PC-3 (cell line): ENCODE results near the gene EFCAB6. TPM values are rescaled to one million over a fixed set of nuclear protein-coding genes. Genes with fewer than 3 reads are reported as not detected.

Experiments
- ATAC-seq: fragments of 200-7000 bp; cut with Tn5 transposase; 2 replicates; pipeline ENCODE4 v1.9.1; 2020; ENCODE audit warnings: mild to moderate bottlenecking, moderate library complexity
- BruUV-seq: library from RNA; stranded (reverse); fragments of 400-500 nt; replicated peaks from 2 replicates; lab custom pipeline; 2021; lab: Mats Ljungman, UMichigan
- CTCF ChIA-PET: fragments of 300-600 bp; sonication (Branson Sonifier 250); formaldehyde crosslinking; loops from one replicate; lab custom pipeline; 2022; ENCODE audit warnings: antibody characterized with exemption; lab: Charles Lee
- POLR2A ChIA-PET: fragments of 300-600 bp; sonication (Branson Sonifier 250); formaldehyde crosslinking; loops from one replicate; lab custom pipeline; 2022; ENCODE audit warnings: antibody characterized with exemption; ENCODE audit not compliant: unreplicated experiment; lab: Charles Lee
- DNase-seq: peaks from one replicate; pipeline ENCODE4 v3.0.0-alpha.2; 2015
- H2AFZ ChIP-seq: fragments of 300-600 bp; sonication (generic); 2 replicates; pipeline ENCODE4 v1.6.0; 2016; ENCODE audit warnings: antibody characterized with exemption, low read length
- H3F3A ChIP-seq: fragments of 300-600 bp; sonication (generic); one replicate; pipeline ENCODE4 v1.6.0; 2017; ENCODE audit warnings: antibody characterized with exemption, low read length, control low read depth, mild to moderate bottlenecking; ENCODE audit not compliant: unreplicated experiment
- H3K27ac ChIP-seq: fragments of 300-600 bp; sonication (generic); 2 replicates; pipeline ENCODE4 v1.5.1; 2016; ENCODE audit warnings: mild to moderate bottlenecking, low read length
- H3K27me3 ChIP-seq: fragments of 300-600 bp; sonication (generic); 2 replicates; pipeline ENCODE4 v1.6.1; 2016; ENCODE audit warnings: low read length, mixed read lengths
- H3K36me3 ChIP-seq: fragments of 300-600 bp; sonication (generic); 2 replicates; pipeline ENCODE4 v1.6.1; 2016; ENCODE audit warnings: low read depth, mixed run types, low read length, mixed read lengths
- H3K4me1 ChIP-seq: fragments of 300-600 bp; sonication (generic); 2 replicates; pipeline ENCODE4 v1.5.1; 2016; ENCODE audit warnings: low read length; ENCODE audit not compliant: insufficient read depth
- H3K4me2 ChIP-seq: fragments of 300-600 bp; sonication (generic); 2 replicates; pipeline ENCODE4 v1.6.0; 2016; ENCODE audit warnings: low read length
- H3K4me3 ChIP-seq: fragments of 300-600 bp; sonication (generic); 2 replicates; pipeline ENCODE4 v1.5.1; 2016; ENCODE audit warnings: mild to moderate bottlenecking, low read length, mixed read lengths
- H3K79me2 ChIP-seq: fragments of 300-600 bp; sonication (generic); 2 replicates; pipeline ENCODE4 v1.6.1; 2017; ENCODE audit warnings: low read length, mixed read lengths
- H3K9ac ChIP-seq: fragments of 300-600 bp; sonication (generic); 2 replicates; pipeline ENCODE4 v1.6.0; 2016; ENCODE audit warnings: mild to moderate bottlenecking, low read length
- H3K9me2 ChIP-seq: fragments of 300-600 bp; sonication (generic); replicated peaks from 2 replicates; pipeline ENCODE4 v1.6.1; 2016; ENCODE audit warnings: mixed run types, low read length, mixed read lengths
- H3K9me3 ChIP-seq: fragments of 300-600 bp; sonication (generic); 2 replicates; pipeline ENCODE4 v1.6.1; 2016; ENCODE audit warnings: low read length, mixed read lengths
- H4K20me1 ChIP-seq: fragments of 300-600 bp; sonication (generic); 2 replicates; pipeline ENCODE4 v1.6.1; 2016; ENCODE audit warnings: low read length, mixed read lengths
- EZH2 ChIP-seq: fragments of 300-600 bp; sonication (generic); IDR thresholded peaks from one replicate; pipeline ENCODE4 v1.6.1; 2017; ENCODE audit warnings: antibody characterized with exemption, mild to moderate bottlenecking, low read length; ENCODE audit not compliant: unreplicated experiment
- EZH2phosphoT487 ChIP-seq: fragments of 300-600 bp; sonication (generic); IDR thresholded peaks from 2 replicates; pipeline ENCODE4 v1.6.1; 2018; ENCODE audit warnings: mild to moderate bottlenecking, antibody characterized with exemption, low read length, borderline replicate concordance
- intact Hi-C: fragments of 100-400 bp; cut with micrococcal nuclease; formaldehyde crosslinking; loops from 2 replicates; pipeline ENCODE4 v1.9.0; 2023
- total RNA-seq: library from RNA; depleted of rRNA; stranded (reverse); fragments of >200 nt; gene quantifications from 2 replicates; pipeline ENCODE4 v1.2.3, GENCODE V29; 2014
- TF ChIP-seq, protein P1 (sequence below): fragments of 300-600 bp; sonication (generic); conservative IDR thresholded peaks from 2 replicates; pipeline ENCODE4 v1.5.1; 2017; ENCODE audit warnings: antibody characterized with exemption, low read depth, mild to moderate bottlenecking, low read length

Gene EFCAB6
- total RNA-seq, 1 experiment from 2014 or later = 0.07 TPM

DNA sequence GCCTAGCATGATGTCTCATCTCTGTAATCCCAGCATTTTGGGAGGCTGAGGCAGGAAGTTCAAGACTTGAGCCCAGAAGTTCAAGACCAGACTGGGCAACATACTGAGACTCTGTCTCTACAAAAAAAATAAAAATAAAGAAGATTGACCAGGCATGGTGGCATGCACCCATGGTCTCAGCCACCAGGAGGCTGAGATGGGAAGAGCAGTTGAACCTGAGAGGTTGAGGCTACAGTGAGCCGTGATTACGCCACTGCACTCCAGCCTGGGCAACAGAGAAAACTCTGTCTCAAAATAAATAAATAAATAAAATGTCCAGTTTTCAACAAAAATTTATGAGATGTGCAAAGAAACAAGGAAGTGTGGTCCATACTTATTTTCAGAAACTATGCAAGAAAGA, 28.3 kb downstream of the EFCAB6 start:
- Histone ChIP-seq H3F3A (no peaks in the 10 kb centered on the region), H3K4me2 (no peak overlapping the region), H3K79me2 (no peaks in the 10 kb centered on the region), H3K9me2 (no peaks in the 10 kb centered on the region), H3K9me3 (no peaks in the 10 kb centered on the region), H3K36me3 (no peaks in the 10 kb centered on the region), H3K9ac (no peak overlapping the region), H3K4me1 (peaks cover under 1% of the 10 kb centered on the region; the same call in 1 of the 2 replicates), H3K27me3 (no peaks in the 10 kb centered on the region), H4K20me1 (no peaks in the 10 kb centered on the region), H3K4me3 (no peak overlapping the region), H2AFZ (no peak overlapping the region), H3K27ac (no peak overlapping the region)
- DNase-seq = peak; percentile 2
- CTCF ChIA-PET = no interaction called here
- BruUV-seq = no TSS peak
- intact Hi-C loops = no loop called here
- no peak for ATAC-seq
- TF ChIP-seq, protein P1, sequence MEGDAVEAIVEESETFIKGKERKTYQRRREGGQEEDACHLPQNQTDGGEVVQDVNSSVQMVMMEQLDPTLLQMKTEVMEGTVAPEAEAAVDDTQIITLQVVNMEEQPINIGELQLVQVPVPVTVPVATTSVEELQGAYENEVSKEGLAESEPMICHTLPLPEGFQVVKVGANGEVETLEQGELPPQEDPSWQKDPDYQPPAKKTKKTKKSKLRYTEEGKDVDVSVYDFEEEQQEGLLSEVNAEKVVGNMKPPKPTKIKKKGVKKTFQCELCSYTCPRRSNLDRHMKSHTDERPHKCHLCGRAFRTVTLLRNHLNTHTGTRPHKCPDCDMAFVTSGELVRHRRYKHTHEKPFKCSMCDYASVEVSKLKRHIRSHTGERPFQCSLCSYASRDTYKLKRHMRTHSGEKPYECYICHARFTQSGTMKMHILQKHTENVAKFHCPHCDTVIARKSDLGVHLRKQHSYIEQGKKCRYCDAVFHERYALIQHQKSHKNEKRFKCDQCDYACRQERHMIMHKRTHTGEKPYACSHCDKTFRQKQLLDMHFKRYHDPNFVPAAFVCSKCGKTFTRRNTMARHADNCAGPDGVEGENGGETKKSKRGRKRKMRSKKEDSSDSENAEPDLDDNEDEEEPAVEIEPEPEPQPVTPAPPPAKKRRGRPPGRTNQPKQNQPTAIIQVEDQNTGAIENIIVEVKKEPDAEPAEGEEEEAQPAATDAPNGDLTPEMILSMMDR = 0 out of 2 replicates have a peak, but pooled peaks have one; percentile 31
- TF ChIP-seq EZH2phosphoT487 = no peak
- TF ChIP-seq EZH2 = no peak
- POLR2A ChIA-PET = no interaction called here

DNA sequence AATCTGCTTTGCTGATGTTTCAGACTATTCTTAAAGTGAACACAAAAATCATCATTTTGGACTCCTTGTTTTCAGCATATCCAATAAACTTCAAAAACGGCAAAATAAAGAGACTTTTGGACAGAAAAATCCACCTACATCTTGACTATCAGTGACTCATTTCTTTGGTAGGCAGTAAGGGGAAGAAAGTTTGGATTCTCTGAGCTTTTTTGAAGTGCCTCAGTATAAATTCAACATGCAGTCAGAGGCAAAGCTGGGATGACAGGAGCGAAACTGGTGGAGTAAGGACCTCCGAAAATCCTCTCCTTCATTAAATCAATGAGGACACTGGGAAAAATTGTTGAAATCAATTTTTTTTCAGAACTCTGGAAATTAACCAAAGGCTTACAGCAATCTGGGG, 29.7 kb downstream of the EFCAB6 start:
- H3K4me2 ChIP-seq = no peak overlapping the region
- CTCF ChIA-PET = no interaction called here
- ATAC-seq = no peak

DNA sequence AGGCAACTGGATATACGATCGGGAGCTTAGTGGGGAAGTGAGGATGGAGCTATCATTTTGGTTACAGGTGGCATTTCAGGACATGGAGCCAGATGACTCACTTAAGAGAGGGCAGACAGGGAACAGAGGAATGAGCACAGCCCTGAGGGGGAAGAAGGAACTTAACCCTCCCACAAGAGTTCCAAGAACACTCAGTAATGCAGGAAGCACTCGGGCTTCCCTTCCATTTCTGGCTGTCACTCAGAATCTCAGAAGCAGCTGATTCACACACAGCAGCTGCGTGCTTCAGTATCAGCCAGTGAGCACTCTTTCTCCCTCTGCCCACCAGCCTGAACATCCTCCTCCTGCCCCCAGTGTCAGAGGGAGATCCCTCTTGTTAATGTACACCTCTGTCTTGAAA, 34.8 kb downstream of the EFCAB6 start:
- peak overlapping the region; percentile 48 for H3K4me2 ChIP-seq
- no peaks in the 10 kb centered on the region for H3F3A ChIP-seq
- TF ChIP-seq EZH2 = no peak
- TF ChIP-seq EZH2phosphoT487 = no peak
- TF ChIP-seq, protein P1 = no peak
- H3K27me3 ChIP-seq = no peaks in the 10 kb centered on the region
- POLR2A ChIA-PET = no interaction called here
- CTCF ChIA-PET = interaction anchor here (0.8 to 1.5 kb wide), 2 partner anchors 19 to 49 kb away, joined by 3 to 5 read pairs; no protein-coding TSS in a partner anchor
- DNase-seq (peak; percentile 87), ATAC-seq (peak; percentile 88)
- H3K9me3 ChIP-seq = no peaks in the 10 kb centered on the region
- H3K4me1 ChIP-seq = peaks cover 21% of the 10 kb centered on the region
- no peaks in the 10 kb centered on the region for H3K9me2 ChIP-seq
- H3K79me2 ChIP-seq = no peaks in the 10 kb centered on the region
- no TSS peak for BruUV-seq
- 0 out of 2 replicates have a peak overlapping the region, but pooled peaks have one; percentile 57 for H3K27ac ChIP-seq
- H3K9ac ChIP-seq = no peak overlapping the region
- H2AFZ ChIP-seq = no peak overlapping the region; the same call in 1 of the 2 replicates
- intact Hi-C loops = no loop called here
- no peaks in the 10 kb centered on the region for H4K20me1 ChIP-seq
- H3K4me3 ChIP-seq = no peak overlapping the region
- no peaks in the 10 kb centered on the region for H3K36me3 ChIP-seq

More for the DNA sequence above, 29.7 kb downstream of the EFCAB6 start:
- no peaks in the 10 kb centered on the region for H4K20me1 ChIP-seq
- no peak overlapping the region for H2AFZ ChIP-seq
- H3K4me3 ChIP-seq = no peak overlapping the region
- H3K9me2 ChIP-seq = no peaks in the 10 kb centered on the region
- no peak for DNase-seq
- BruUV-seq = no TSS peak
- no peak overlapping the region for H3K27ac ChIP-seq
- no peaks in the 10 kb centered on the region for H3K79me2 ChIP-seq
- H3K9me3 ChIP-seq = no peaks in the 10 kb centered on the region
- H3K4me1 ChIP-seq = peaks cover 5% of the 10 kb centered on the region
- no peak for TF ChIP-seq EZH2phosphoT487
- POLR2A ChIA-PET = no interaction called here
- no peaks in the 10 kb centered on the region for H3F3A ChIP-seq
- no peaks in the 10 kb centered on the region for H3K27me3 ChIP-seq
- H3K9ac ChIP-seq = no peak overlapping the region
- no peaks in the 10 kb centered on the region for H3K36me3 ChIP-seq
- intact Hi-C loops = no loop called here
